K562 (cell line): Measurements from ENCODE around the gene SLC22A23. TPM values are rescaled to one million over a fixed set of nuclear protein-coding genes. Genes with fewer than 3 reads are reported as not detected.

Experiments
- ATAC-seq: fragments of 200-7000 bp; cut with Tn5 transposase; 3 replicates; pipeline ENCODE4 v1.9.1; 2020; ENCODE audit warnings: moderate library complexity
- BruUV-seq: library from RNA; stranded (reverse); fragments of 400-500 nt; replicated peaks from 2 replicates; lab custom pipeline; 2021; lab: Mats Ljungman, UMichigan
- CTCF ChIA-PET: fragments of 300-600 bp; formaldehyde crosslinking; extraction: SDS; loops from one replicate; lab custom pipeline; 2021; ENCODE audit warnings: low intra/inter-chr PET ratio; lab: Yijun Ruan, JAX
- POLR2A ChIA-PET: fragments of 300-600, 350-650 bp; sonication (Branson Sonifier 250); formaldehyde crosslinking; extraction: SDS; loops from one replicate; lab custom pipeline; 2021; ENCODE audit warnings: antibody characterized with exemption, inconsistent platforms; lab: Yijun Ruan, JAX
- DNase-seq, 4 experiments: peaks; one replicate each; pipeline versions ENCODE4 v3.0.0 to v3.0.0-alpha.2; 2011 to 2018; ENCODE audit warnings: low spot score in 3 of 4, mixed read lengths in 3 of 4; ENCODE audit errors: extremely low read depth in 1 of 4
- FAIRE-seq: peaks from 2 replicates; lab custom pipeline; 2011; peaks lifted over from hg19 to GRCh38; lab: Jason Lieb, UNC
- H2AFZ ChIP-seq: 2 replicates; pipeline ENCODE4 v1.6.0; 2011; ENCODE audit warnings: low read depth, low read length, control low read depth, inconsistent platforms
- H3K27ac ChIP-seq: fragments of 200-600 bp; 3 replicates; pipeline ENCODE4 v1.8.0; 2011; ENCODE audit warnings: low read depth, mild to moderate bottlenecking, control low read depth, inconsistent platforms, low read length, moderate library complexity, mixed read lengths; ENCODE audit errors: extremely low read depth
- H3K27me3 ChIP-seq, 2 experiments: fragments of 300-600 bp in 1 of 2; 2 replicates in 1 of 2; 3 replicates in 1 of 2; pipeline versions ENCODE4 v1.6.0 to v1.8.0; 2011; ENCODE audit warnings: inconsistent platforms in 2 of 2, low read length in 2 of 2, mild to moderate bottlenecking in 1 of 2, mixed read lengths in 1 of 2, moderate library complexity in 1 of 2; ENCODE audit not compliant: control insufficient read depth in 2 of 2, insufficient read depth in 2 of 2
- H3K36me3 ChIP-seq: fragments of 300-600 bp; 3 replicates; pipeline ENCODE4 v1.8.0; 2011; ENCODE audit warnings: mild to moderate bottlenecking, low read length, inconsistent platforms; ENCODE audit not compliant: control insufficient read depth, insufficient read depth
- H3K4me1 ChIP-seq, 2 experiments: fragments of 200-600 bp in 1 of 2; replicated peaks in 1 of 2; 2 replicates in 1 of 2; 3 replicates in 1 of 2; pipeline versions ENCODE4 v1.5.1 to v1.8.0; 2011; ENCODE audit warnings: inconsistent platforms in 2 of 2, low read length in 2 of 2, mild to moderate bottlenecking in 1 of 2, mixed read lengths in 1 of 2, moderate library complexity in 1 of 2; ENCODE audit not compliant: control insufficient read depth in 2 of 2, insufficient read depth in 2 of 2
- H3K4me2 ChIP-seq: 2 replicates; pipeline ENCODE4 v1.6.1; 2011; ENCODE audit warnings: low read length, control low read depth, inconsistent platforms, mixed read lengths; ENCODE audit not compliant: insufficient read depth
- H3K4me3 ChIP-seq: fragments of 200-600 bp; sonication (generic), shearing (Covaris generic); 2 replicates; pipeline ENCODE4 v1.5.1; 2016; ENCODE audit warnings: control low read depth, inconsistent platforms
- H3K79me2 ChIP-seq: fragments of 200-600 bp; 3 replicates; pipeline ENCODE4 v1.8.0; 2011; ENCODE audit warnings: low read length, inconsistent platforms; ENCODE audit not compliant: control insufficient read depth, insufficient read depth
- H3K9ac ChIP-seq, 2 experiments: 2 replicates each; pipeline versions ENCODE4 v1.6.0 to v1.6.1; 2011; ENCODE audit warnings: low read depth in 2 of 2, low read length in 2 of 2, control low read depth in 1 of 2, inconsistent platforms in 1 of 2, mild to moderate bottlenecking in 1 of 2, mixed read lengths in 1 of 2; ENCODE audit not compliant: insufficient read depth in 1 of 2
- H3K9me1 ChIP-seq: one replicate; pipeline ENCODE4 v1.6.0; 2011; ENCODE audit warnings: inconsistent platforms, mild to moderate bottlenecking, low read length, moderate library complexity; ENCODE audit not compliant: control insufficient read depth, insufficient read depth
- H3K9me3 ChIP-seq: replicated peaks from 2 replicates; pipeline ENCODE4 v1.5.1; 2011; ENCODE audit warnings: low read depth, low read length, inconsistent platforms; ENCODE audit not compliant: control insufficient read depth, insufficient read depth
- H4K20me1 ChIP-seq: replicated peaks from 2 replicates; pipeline ENCODE4 v1.6.1; 2011; ENCODE audit warnings: low read length, inconsistent platforms, mixed read lengths; ENCODE audit not compliant: control insufficient read depth, insufficient read depth
- ATF3 ChIP-seq, 2 experiments: fragments of 450-650 bp in 1 of 2; sonication (generic) in 1 of 2; formaldehyde crosslinking in 1 of 2; IDR thresholded peaks in 1 of 2; conservative IDR thresholded peaks in 1 of 2; 2 replicates each; pipeline versions ENCODE4 v1.6.1 to v1.8.1; 2016 to 2023; ENCODE audit warnings: mild to moderate bottlenecking in 2 of 2, moderate library complexity in 2 of 2, inconsistent platforms in 1 of 2, missing genetic modification reagents in 1 of 2
- CBFA2T2 ChIP-seq: fragments of 450-650 bp; conservative IDR thresholded peaks from 2 replicates; pipeline ENCODE4 v1.6.1; 2017; ENCODE audit warnings: mild to moderate bottlenecking
- KLF1 ChIP-seq: fragments of 450-650 bp; IDR thresholded peaks from 2 replicates; pipeline ENCODE4 v1.6.1; 2016; ENCODE audit warnings: missing genetic modification characterization, missing compliant biosample characterization
- MBD1 ChIP-seq: fragments of 250-450 bp; sonication (Bioruptor Pico); IDR thresholded peaks from 2 replicates; pipeline ENCODE4 v1.8.0; 2022; ENCODE audit warnings: inconsistent platforms
- RBBP5 ChIP-seq: fragments of 200-600 bp; sonication (generic); IDR thresholded peaks from 2 replicates; pipeline ENCODE4 v1.6.1; 2012; ENCODE audit warnings: borderline replicate concordance, mild to moderate bottlenecking, low read length, control low read depth, inconsistent platforms; ENCODE audit not compliant: insufficient read depth, poor library complexity, severe bottlenecking
- SRSF7 ChIP-seq: fragments of 200-400 bp; formaldehyde crosslinking; optimal IDR thresholded peaks from 2 replicates; pipeline ENCODE3; 2017; ENCODE audit warnings: mild to moderate bottlenecking, low read depth, low read length
- ZNF165 ChIP-seq: fragments of 250-450 bp; sonication (Bioruptor Pico); IDR thresholded peaks from 2 replicates; pipeline ENCODE4 v1.4.0; 2020; ENCODE audit warnings: borderline replicate concordance
- ZNF3 ChIP-seq: fragments of 250-450 bp; sonication (Bioruptor Pico); IDR thresholded peaks from 2 replicates; pipeline ENCODE4 v1.5.0; 2021; ENCODE audit warnings: mild to moderate bottlenecking, moderate library complexity
- ZNF408 ChIP-seq: fragments of 250-450 bp; sonication (Bioruptor Pico); IDR thresholded peaks from 2 replicates; pipeline ENCODE4 v1.4.0; 2020; ENCODE audit warnings: low read depth, mild to moderate bottlenecking, moderate library complexity
- ZNF431 ChIP-seq: sonication (generic); formaldehyde crosslinking; IDR thresholded peaks from 2 replicates; pipeline ENCODE4 v1.8.0; 2022; ENCODE audit warnings: mild to moderate bottlenecking, missing genetic modification reagents
- ZNF511 ChIP-seq: sonication (generic); formaldehyde crosslinking; IDR thresholded peaks from 2 replicates; pipeline ENCODE4 v1.8.0; 2022; ENCODE audit warnings: mild to moderate bottlenecking, missing genetic modification reagents
- ZNF609 ChIP-seq: sonication (generic); formaldehyde crosslinking; IDR thresholded peaks from 2 replicates; pipeline ENCODE4 v1.8.1; 2023; ENCODE audit warnings: missing genetic modification reagents, mild to moderate bottlenecking, borderline replicate concordance
- ZNF778 ChIP-seq: fragments of 450-650 bp; formaldehyde crosslinking; IDR thresholded peaks from 2 replicates; pipeline ENCODE4 v1.4.0; 2020; ENCODE audit warnings: mild to moderate bottlenecking, moderate library complexity
- ZSCAN29 ChIP-seq: fragments of 450-650 bp; IDR thresholded peaks from 2 replicates; pipeline ENCODE4 v1.6.1; 2017
- WGBS: fragments of 100-300 bp; shearing (Covaris generic); methylation state at CpG from one replicate; pipeline ENCODE4 v1.1.6; 2016; ENCODE audit warnings: low coverage, mixed read lengths; ENCODE audit not compliant: insufficient coverage; ENCODE audit errors: missing lambda C conversion rate; 5-methylcytosine and 5-hydroxymethylcytosine counted together
- in situ Hi-C: fragments of 300-500 bp; cut with MboI; formaldehyde crosslinking; loops from 4 replicates; pipeline ENCODE4 v1.15.0; 2018; ENCODE audit warnings: inconsistent platforms, mixed read lengths
- intact Hi-C: fragments of 100-400 bp; cut with micrococcal nuclease; formaldehyde crosslinking; loops from 2 replicates; pipeline ENCODE4 v1.14.2; 2022
- polyA plus RNA-seq, 8 experiments: library from polyadenylated mRNA; depleted of rRNA in 4 of 8; stranded (reverse) in 5 of 8; unstranded in 3 of 8; fragments of >200 nt; fragmentation: Nextera tagmentation in 2 of 8; fragmentation: Illumina TruSeq in 1 of 8; extraction: Ambion mirVana in 2 of 8; extraction: Trizol in 1 of 8; gene quantifications; 2 replicates each; pipeline versions ENCODE4 v1.2.1 to v1.2.3, GENCODE V29; 2011 to 2014; ENCODE audit warnings: inconsistent platforms in 1 of 8, missing spikeins in 1 of 8
- total RNA-seq, 7 experiments: library from RNA; depleted of rRNA in 6 of 7; stranded (reverse); fragments of >200 nt in 6 of 7; fragmentation: Illumina TruSeq in 2 of 7; extraction: Trizol in 2 of 7; gene quantifications; 2 replicates each; pipeline versions ENCODE4 v1.2.1 to v1.2.3, GENCODE V29; 2011 to 2021; ENCODE audit warnings: low replicate concordance in 1 of 7

The SLC22A23 gene
- total and polyA plus RNA-seq, 9 of the 15 experiments (the other 6 are each of a cell fraction or from before 2014, with no cell fraction given), result 0.30 to 8.7 (median 2.5) TPM

GRCh38 chr6:3326981-3327380, 129.9 kb downstream of the SLC22A23 start:
- Histone ChIP-seq H2AFZ (no peak overlapping the region), H3K4me2 (no peak overlapping the region), H3K4me1 (peaks cover 26 to 35% of the 10 kb centered on the region in 2 experiments), H3K79me2 (no peaks in the 10 kb centered on the region), H3K27ac (no peak overlapping the region), H3K4me3 (no peak overlapping the region), H4K20me1 (no peaks in the 10 kb centered on the region), H3K36me3 (no peaks in the 10 kb centered on the region), H3K27me3 (no peaks in the 10 kb centered on the region), H3K9me3 (no peaks in the 10 kb centered on the region), H3K9ac (peak overlapping the region in 1 of 2 experiments; percentile 19; a peak in 1 of 4 replicates), H3K9me1 (no peaks in the 10 kb centered on the region)
- no TSS peak for BruUV-seq
- TF ChIP-seq KLF1 (tag), result no peak
- no peak for TF ChIP-seq ZNF431 (CRISPR knock-in tag)
- TF ChIP-seq ZNF408 (CRISPR knock-in tag), result no peak
- no peak for TF ChIP-seq ZNF778 (CRISPR knock-in tag)
- TF ChIP-seq CBFA2T2, result no peak
- no peak for TF ChIP-seq SRSF7
- TF ChIP-seq ZNF511 (CRISPR knock-in tag), result no peak
- TF ChIP-seq ATF3 (IDR thresholded peaks at IDR 0.05), result no peak
- no peak for TF ChIP-seq ATF3 (CRISPR knock-in tag; conservative IDR thresholded peaks at IDR 0.05)
- TF ChIP-seq MBD1 (CRISPR knock-in tag), result no peak
- no peak for TF ChIP-seq RBBP5
- TF ChIP-seq ZNF3 (CRISPR knock-in tag), result no peak
- no peak for TF ChIP-seq ZNF609 (CRISPR knock-in tag)
- TF ChIP-seq ZSCAN29, result no peak
- TF ChIP-seq ZNF165, result no peak
- intact Hi-C loops, result no loop called here
- no peak for DNase-seq
- FAIRE-seq, result no peak
- ChIA-PET CTCF (no interaction called here), POLR2A (interaction anchor here (1.5 to 4.7 kb wide), 2 partner anchors 10 to 12 kb away, joined by 4 to 35 read pairs; no protein-coding TSS in a partner anchor)
- 47% methylated on average over 9 of the region's 9 CpGs for WGBS
- no peak for ATAC-seq
- in situ Hi-C loops, result no loop called here
